ENCODE results near the gene YES1.

DNA sequence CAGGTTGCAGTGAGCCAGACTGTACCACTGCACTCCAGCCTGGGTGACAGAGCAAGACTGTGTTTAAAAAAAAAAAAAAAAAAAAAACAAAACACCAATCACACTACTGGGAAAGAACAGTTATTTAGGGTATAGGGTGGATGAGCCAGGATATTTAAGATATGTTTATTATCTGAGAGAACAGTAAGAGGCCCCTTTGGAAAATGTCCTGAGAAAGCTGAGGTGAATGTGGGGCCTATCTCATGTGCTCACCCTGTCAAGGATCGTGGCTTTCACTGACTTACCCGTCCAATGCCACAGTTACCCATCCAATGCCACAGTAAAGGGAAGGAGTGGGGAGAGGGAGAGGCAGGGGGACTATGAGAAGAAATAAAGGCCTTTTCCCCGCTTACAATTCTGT, 79.7 kb downstream of the YES1 start:
- no peak for TF ChIP-seq POLR2A (IDR thresholded peaks at IDR 0.05)
- TF ChIP-seq, protein P1, sequence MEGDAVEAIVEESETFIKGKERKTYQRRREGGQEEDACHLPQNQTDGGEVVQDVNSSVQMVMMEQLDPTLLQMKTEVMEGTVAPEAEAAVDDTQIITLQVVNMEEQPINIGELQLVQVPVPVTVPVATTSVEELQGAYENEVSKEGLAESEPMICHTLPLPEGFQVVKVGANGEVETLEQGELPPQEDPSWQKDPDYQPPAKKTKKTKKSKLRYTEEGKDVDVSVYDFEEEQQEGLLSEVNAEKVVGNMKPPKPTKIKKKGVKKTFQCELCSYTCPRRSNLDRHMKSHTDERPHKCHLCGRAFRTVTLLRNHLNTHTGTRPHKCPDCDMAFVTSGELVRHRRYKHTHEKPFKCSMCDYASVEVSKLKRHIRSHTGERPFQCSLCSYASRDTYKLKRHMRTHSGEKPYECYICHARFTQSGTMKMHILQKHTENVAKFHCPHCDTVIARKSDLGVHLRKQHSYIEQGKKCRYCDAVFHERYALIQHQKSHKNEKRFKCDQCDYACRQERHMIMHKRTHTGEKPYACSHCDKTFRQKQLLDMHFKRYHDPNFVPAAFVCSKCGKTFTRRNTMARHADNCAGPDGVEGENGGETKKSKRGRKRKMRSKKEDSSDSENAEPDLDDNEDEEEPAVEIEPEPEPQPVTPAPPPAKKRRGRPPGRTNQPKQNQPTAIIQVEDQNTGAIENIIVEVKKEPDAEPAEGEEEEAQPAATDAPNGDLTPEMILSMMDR (IDR thresholded peaks at IDR 0.05), result no peak
- no peak for TF ChIP-seq POLR2AphosphoS5 (IDR thresholded peaks at IDR 0.05)
- TF ChIP-seq EP300 (IDR thresholded peaks at IDR 0.05), result no peak
